NT2/D1 (cell line): Measurements from ENCODE around the gene BIRC2.

ENCODE experiments used
- SUZ12 ChIP-seq: IDR thresholded peaks from 2 replicates; pipeline ENCODE4 v1.6.1; 2011; ENCODE audit not compliant: insufficient read length, insufficient read depth; ENCODE audit errors: extremely low read depth
- YY1 ChIP-seq: IDR thresholded peaks from 2 replicates; pipeline ENCODE4 v1.6.1; 2011; ENCODE audit not compliant: insufficient read length, insufficient read depth
- ZNF274 ChIP-seq: IDR thresholded peaks from 2 replicates; pipeline ENCODE4 v1.6.1; 2011; ENCODE audit warnings: mild to moderate bottlenecking, low read depth, low read length

GRCh38 chr11:102420547-102420946 lies 73.5 kb downstream of the BIRC2 start:
- TF ChIP-seq YY1, result no peak
- TF ChIP-seq SUZ12, result no peak
- no peak for TF ChIP-seq ZNF274
